GM21737 (cell line): ENCODE measurements around the gene BECN2.
"Not testable (repeated sequence)": the region's sequence is repeated elsewhere in the genome, so short reads cannot be mapped to it uniquely, and the experiment has no call there.

Experiments
- ATAC-seq: cut with Tn5 transposase; IDR thresholded peaks from one replicate; pipeline ENCODE4 v1.9.1; 2021; ENCODE audit warnings: mild to moderate bottlenecking, moderate library complexity; ENCODE audit not compliant: unreplicated experiment

The BECN2 gene

GRCh38 chr1:241979071-241979470, 21.5 kb downstream of the BECN2 start:
- no peak for ATAC-seq

GRCh38 chr1:241979926-241980325, 22.4 kb downstream of the BECN2 start:
- no peak for ATAC-seq

- ATAC-seq, result no peak
Observed at GRCh38 chr1:241985787-241986186, 28.2 kb downstream of the BECN2 start.

GRCh38 chr1:241988389-241988930, 30.9 kb downstream of the BECN2 start:
- ATAC-seq, result not testable (repeated sequence)

- no peak for ATAC-seq
Observed at GRCh38 chr1:241990040-241990439, 32.5 kb downstream of the BECN2 start.

DNA sequence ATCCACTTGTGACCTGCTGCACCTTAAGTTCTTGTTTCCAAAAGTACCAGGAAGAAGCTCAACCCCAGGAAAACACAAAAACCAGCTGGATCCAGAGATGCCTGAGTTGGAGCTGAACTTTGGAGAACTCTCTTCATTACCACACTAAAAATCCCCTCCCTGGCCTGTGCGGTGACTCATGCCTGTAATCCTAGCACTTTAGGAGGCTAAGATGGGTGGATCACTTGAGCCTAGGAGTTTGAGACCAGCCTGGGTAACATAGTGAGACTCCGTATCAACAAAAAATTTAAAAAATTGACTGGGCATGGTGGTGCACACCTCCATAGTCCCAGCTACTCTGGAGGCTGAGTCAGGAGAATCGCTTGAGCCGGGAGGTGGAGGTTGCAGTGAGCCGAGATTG, 35.2 kb downstream of the BECN2 start:
- no peak for ATAC-seq

GRCh38 chr1:241994171-241994570, 36.6 kb downstream of the BECN2 start:
- ATAC-seq, result no peak

DNA sequence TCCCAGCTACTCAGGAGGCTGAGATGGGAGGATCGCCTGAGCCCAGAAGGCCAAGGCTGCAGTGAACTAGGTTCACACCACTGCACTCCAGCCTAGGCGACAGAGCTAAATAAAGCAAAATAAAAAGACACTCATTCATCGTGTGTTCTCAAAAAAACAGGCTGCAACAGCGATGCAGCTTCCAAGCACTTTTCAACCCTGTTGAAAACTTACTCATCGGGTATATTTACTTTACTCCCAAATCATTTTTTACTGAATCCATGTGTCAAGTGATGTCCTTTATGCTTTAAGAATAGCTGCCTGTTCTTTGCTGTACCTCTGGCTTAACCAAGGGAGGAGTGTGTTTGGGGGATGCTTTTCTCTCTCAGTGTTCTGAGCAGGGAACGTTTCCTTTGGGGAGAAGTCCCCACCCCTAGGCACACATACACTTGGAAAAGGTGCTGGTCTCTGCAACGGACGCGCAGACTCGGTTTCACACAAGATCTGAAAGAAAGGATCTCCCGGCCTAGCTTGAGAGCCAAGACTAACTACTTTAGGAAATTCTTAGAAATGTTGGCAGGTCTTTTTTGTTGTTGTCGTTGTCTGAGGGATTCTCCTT, 39.9 kb downstream of the BECN2 start:
- no peak for ATAC-seq

- ATAC-seq, result peak; percentile 80
Observed at GRCh38 chr1:241998412-241998921, 40.9 kb downstream of the BECN2 start.

GRCh38 chr1:241999026-241999425, 41.5 kb downstream of the BECN2 start, which contains the start of gene MAP1LC3C:
MAP1LC3C (minus strand) TSS chr1:241999098; CDS start chr1:241999008, 90 bp downstream.
- no peak for ATAC-seq

GRCh38 chr1:242000434-242000833, 42.9 kb downstream of the BECN2 start:
- ATAC-seq, result no peak

DNA sequence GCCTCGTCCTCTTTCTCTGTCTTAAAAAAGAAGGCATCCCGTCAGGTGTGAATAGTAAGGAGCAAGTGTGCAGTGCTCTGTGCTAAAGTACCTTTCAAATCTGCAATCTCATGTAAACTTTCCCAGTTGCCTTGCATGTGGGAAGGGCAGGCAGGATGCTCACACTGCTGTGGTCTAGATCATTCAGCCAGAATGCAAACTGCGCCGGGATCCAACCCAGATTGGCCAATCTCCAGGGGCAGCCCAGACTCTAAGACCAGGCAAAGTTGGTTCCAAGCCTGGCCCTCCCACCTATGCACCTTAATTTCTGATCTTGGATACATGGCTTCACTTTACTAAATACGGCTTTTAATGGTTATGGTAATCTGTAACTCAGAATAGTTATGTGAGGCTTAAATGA, 44.5 kb downstream of the BECN2 start:
- no peak for ATAC-seq

DNA sequence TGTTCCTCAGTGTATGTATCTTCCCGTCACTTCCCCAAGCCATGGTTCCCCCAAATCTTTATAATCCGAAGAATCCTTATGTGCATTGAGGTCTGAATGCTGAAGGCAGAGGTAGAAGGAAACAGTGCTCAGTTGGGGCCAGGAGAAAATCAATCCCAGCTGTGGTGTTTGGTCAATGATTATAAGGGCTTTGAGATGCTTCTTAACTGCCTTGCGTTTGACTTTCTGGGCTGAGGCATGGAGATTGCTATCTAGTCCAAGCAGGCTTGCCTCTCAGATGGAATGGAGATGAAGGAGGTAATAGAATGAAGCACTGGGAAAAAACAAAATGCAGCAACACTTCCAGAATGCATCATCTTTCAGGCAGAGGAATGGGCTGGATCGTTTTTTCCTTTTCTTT, 44.9 kb downstream of the BECN2 start:
- no peak for ATAC-seq

GRCh38 chr1:242004751-242005495, 47.4 kb downstream of the BECN2 start:
- ATAC-seq, result no peak

DNA sequence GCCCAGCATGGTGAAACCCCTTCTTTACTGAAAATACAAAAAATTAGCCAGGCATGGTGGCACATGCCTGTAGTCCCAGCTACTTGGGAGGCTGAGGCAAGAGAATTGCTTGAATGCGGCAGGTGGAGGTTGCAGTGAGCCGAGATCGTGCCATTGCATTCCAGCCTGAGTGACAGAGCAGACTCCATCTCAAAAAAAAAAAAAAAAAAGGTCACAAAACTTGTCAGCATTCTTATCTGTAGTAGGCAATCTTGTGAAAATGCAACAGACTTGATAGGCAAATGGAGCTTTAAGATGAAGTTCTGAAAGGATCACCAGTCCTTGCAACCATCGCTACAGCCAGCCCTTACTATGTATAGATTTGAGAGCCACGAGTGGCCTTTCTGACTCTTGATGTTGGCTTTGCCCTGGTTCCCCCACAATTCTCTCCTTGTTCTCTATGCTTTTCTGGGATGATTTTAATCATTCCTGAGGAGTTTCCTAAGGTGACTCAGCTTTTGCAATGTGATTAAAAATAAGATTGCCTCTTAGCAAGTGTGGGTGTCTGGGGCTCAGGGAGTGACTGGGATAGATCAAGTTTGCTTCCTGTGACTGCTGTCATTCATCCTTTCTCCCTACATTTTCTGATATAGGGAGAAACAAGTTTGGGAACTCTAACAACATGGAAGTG, 48.4 kb downstream of the BECN2 start:
- ATAC-seq, result no peak

GRCh38 chr1:242006976-242007375, 49.4 kb downstream of the BECN2 start:
- no peak for ATAC-seq
